Thoracic aorta (tissue), 2 donors: ENCODE results near the gene TTC23L. TPM values are rescaled to one million over a fixed set of nuclear protein-coding genes. Genes with fewer than 3 reads are reported as not detected.

Experiments
- ATAC-seq: fragments of 150-250 bp; one replicate; pipeline ENCODE4 v1.8.0; 2017; ENCODE audit warnings: low read depth; ENCODE audit not compliant: insufficient number of reproducible peaks, low FRiP score
- DNase-seq: peaks from one replicate; pipeline ENCODE4 v3.0.0-alpha.2; 2020; ENCODE audit warnings: low spot score
- H3K27ac ChIP-seq, 2 donors: fragments of 200-600 bp; sonication (generic); 1 replicate in 1 of 2; 2 replicates in 1 of 2; pipeline ENCODE4 v1.5.1; 2016; ENCODE audit warnings: mild to moderate bottlenecking in 2 of 2, moderate library complexity in 2 of 2
- H3K27me3 ChIP-seq: fragments of 200-600 bp; sonication (generic); replicated peaks from 2 replicates; pipeline ENCODE4 v1.6.0; 2016; ENCODE audit warnings: mild to moderate bottlenecking; ENCODE audit not compliant: insufficient read depth
- H3K36me3 ChIP-seq: fragments of 200-600 bp; sonication (generic); one replicate; pipeline ENCODE4 v1.5.1; 2016
- H3K4me1 ChIP-seq, 2 donors: fragments of 200-600 bp; sonication (generic); 1 replicate in 1 of 2; 2 replicates in 1 of 2; pipeline versions ENCODE4 v1.5.1 to v1.6.0; 2016; ENCODE audit warnings: low read depth in 2 of 2, mild to moderate bottlenecking in 1 of 2; ENCODE audit not compliant: control insufficient read depth in 1 of 2
- H3K4me3 ChIP-seq: fragments of 200-600 bp; sonication (generic); 2 replicates; pipeline ENCODE4 v1.5.1; 2016; ENCODE audit warnings: mild to moderate bottlenecking
- H3K9me3 ChIP-seq: fragments of 200-600 bp; sonication (generic); 2 replicates; pipeline ENCODE4 v1.5.1; 2016
- CTCF ChIP-seq: fragments of 200-600 bp; sonication (generic); IDR thresholded peaks from one replicate; pipeline ENCODE4 v1.5.1; 2019; ENCODE audit warnings: antibody characterized with exemption
- total RNA-seq, 2 donors: library from RNA; depleted of rRNA; stranded (reverse); fragments of >200 nt; gene quantifications; one replicate each; pipeline versions ENCODE4 v1.1.0 to v1.2.3, GENCODE V29; 2016

Gene TTC23L
- total RNA-seq, 2 donors from 2014 or later, result 3.7 TPM; not detected in 1

- TF ChIP-seq CTCF, result no peak
- DNase-seq, result no peak
- Histone ChIP-seq H3K4me3 (no peak overlapping the region), H3K27me3 (no peaks in the 10 kb centered on the region), H3K9me3 (no peaks in the 10 kb centered on the region), H3K4me1 (peaks cover 3 to 9% of the 10 kb centered on the region in 2 donors), H3K27ac (no peak overlapping the region), H3K36me3 (no peaks in the 10 kb centered on the region)
- ATAC-seq, result no peak
These were observed 36.0 kb upstream of the TTC23L start for GRCh38 chr5:34802834-34803563.

- no peaks in the 10 kb centered on the region for H3K27me3 ChIP-seq
- H3K27ac ChIP-seq, result no peak overlapping the region
- H3K36me3 ChIP-seq, result no peaks in the 10 kb centered on the region
- H3K9me3 ChIP-seq, result no peaks in the 10 kb centered on the region
- H3K4me3 ChIP-seq, result no peak overlapping the region
- DNase-seq (no peak), ATAC-seq (no peak)
- peaks cover 6 to 19% of the 10 kb centered on the region in 2 donors for H3K4me1 ChIP-seq
- TF ChIP-seq CTCF, result no peak
These were observed 34.8 kb upstream of the TTC23L start for GRCh38 chr5:34803974-34804732.

GRCh38 chr5:34804913-34805312 is 34.1 kb upstream of the TTC23L start:
- DNase-seq (no peak), ATAC-seq (no peak)
- peaks cover 7 to 25% of the 10 kb centered on the region in 2 donors for H3K4me1 ChIP-seq
- TF ChIP-seq CTCF, result no peak
- H3K9me3 ChIP-seq, result no peaks in the 10 kb centered on the region
- H3K36me3 ChIP-seq, result no peaks in the 10 kb centered on the region
- no peak overlapping the region for H3K4me3 ChIP-seq
- no peak overlapping the region for H3K27ac ChIP-seq
- no peaks in the 10 kb centered on the region for H3K27me3 ChIP-seq

GRCh38 chr5:34806532-34806931 is 32.4 kb upstream of the TTC23L start:
- no peak for ATAC-seq
- no peak for DNase-seq
- Histone ChIP-seq H3K36me3 (no peaks in the 10 kb centered on the region), H3K9me3 (no peaks in the 10 kb centered on the region), H3K4me1 (peaks cover 16 to 33% of the 10 kb centered on the region in 2 donors), H3K27me3 (no peaks in the 10 kb centered on the region), H3K27ac (no peak overlapping the region), H3K4me3 (no peak overlapping the region)
- TF ChIP-seq CTCF, result no peak

- Histone ChIP-seq H3K27me3 (no peaks in the 10 kb centered on the region), H3K36me3 (peaks cover 12% of the 10 kb centered on the region), H3K9me3 (no peaks in the 10 kb centered on the region), H3K27ac (no peak overlapping the region), H3K4me1 (peaks cover 18 to 52% of the 10 kb centered on the region in 2 donors), H3K4me3 (no peak overlapping the region)
- DNase-seq (no peak), ATAC-seq (no peak)
- TF ChIP-seq CTCF, result no peak
These were observed 27.3 kb upstream of the TTC23L start for GRCh38 chr5:34811706-34812105.
